Amniotic epithelial cell (primary cell): ENCODE results near the gene GPC1.

Experiments
- DNase-seq: peaks from one replicate; pipeline ENCODE4 v3.0.0-alpha.2; 2010; ENCODE audit warnings: low read depth

The GPC1 gene

DNA sequence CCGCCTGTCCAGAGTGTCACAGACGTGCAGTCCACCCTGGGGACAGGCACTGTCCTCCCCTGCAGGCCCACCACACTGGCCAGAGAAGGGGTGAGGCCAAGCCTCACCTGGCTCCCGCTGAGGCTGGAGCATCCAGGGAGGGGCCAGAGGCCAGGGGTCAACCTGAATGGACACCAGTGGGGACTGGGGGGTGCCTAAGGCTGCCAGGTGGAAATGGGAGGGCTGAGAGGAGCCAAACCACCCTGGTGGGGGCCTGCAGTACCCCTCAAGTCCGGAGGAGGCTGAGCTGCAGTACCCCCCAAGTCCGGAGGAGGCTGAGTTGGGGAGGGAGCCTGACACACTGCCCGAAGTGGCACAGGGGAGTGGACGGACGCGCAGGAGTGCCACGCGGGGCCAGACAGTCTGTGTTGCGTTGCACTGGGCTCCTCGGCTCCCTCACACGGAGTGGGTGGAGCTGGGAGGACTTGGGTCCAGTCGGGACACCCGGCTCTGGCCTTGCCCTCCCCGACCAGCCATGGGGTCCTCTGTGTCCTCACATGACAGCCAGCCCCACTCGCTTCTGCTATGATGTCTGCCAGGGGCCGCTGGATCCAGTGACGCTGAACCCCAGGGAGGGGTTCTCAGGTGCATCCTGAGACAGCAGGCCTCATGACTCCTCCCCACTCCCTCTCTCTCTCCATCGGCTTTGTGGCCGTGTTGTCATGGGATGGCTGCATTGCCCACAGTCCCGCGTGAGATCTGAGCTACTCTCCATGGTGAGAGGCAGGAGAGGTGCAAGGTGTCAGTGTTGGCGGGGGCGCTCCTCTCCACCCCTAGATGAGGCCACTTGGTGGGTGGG, 22.3 kb upstream of the GPC1 start:
- DNase-seq, result no peak

DNA sequence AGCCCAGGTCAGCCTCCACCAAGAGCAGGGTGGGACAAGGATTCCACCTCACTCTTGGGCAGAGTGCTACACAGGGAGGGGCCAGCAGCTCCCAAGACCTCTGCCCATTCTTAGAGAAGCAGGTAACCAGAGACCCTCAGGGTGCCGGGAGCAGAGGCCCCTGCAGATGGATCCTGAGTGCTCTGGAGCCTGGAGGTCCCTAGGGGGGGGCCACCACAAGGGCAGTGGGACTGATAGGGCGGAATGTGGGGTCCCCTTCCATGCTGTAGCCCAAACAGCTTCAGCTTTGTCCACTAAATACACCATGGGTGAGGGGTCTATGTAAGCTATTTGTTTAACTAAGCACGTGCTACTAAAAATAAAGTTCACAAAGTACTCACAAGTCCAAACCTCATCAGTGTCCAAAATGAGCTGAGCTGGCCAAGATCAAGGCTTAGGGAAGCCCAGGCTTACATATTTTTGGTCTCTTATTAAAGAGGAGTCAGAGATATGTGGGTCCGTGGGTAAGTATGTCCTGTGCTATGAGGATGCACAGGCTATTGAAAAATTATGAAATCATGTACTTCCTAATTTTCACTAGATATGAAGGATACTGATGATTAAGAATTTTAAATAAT, 21.5 kb upstream of the GPC1 start:
- DNase-seq, result no peak

DNA sequence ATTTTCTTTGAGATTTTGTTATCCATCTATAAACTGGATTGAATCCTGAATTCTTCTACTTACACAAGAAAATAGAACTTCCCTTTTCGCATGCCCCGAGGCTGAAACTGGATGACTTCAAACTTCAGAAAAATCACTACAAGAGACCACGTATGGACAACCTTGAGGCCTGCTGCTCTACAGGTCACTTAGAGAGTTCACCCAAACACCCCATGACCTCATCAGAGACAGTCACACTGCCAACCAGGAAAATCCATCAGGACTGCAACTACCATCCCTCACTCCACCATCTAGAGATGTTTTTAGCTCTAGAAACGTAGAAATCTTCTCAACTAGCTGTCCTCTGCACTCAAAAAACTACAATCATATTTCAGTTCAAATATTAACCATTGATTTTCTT, 18.6 kb upstream of the GPC1 start:
- DNase-seq, result no peak

DNA sequence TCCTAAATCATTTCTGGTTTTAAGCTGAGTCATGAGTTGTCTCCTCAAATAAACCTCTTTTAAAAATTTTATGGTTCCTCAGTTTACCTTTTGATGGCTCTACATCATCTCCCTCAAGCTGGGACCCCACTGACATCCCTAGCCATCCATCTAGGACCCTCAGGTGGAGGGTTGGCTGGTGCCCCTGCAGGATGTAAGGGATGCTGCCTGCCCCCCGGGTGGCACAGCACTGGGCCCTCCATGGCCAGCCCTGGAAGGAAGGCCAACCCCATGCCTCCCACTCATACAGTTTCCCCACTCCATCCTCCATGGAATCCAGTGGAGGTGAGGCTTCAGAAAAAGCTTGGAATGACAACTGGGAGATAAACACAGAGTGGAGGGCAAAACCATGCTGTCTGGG, 17.2 kb upstream of the GPC1 start:
- no peak for DNase-seq

DNA sequence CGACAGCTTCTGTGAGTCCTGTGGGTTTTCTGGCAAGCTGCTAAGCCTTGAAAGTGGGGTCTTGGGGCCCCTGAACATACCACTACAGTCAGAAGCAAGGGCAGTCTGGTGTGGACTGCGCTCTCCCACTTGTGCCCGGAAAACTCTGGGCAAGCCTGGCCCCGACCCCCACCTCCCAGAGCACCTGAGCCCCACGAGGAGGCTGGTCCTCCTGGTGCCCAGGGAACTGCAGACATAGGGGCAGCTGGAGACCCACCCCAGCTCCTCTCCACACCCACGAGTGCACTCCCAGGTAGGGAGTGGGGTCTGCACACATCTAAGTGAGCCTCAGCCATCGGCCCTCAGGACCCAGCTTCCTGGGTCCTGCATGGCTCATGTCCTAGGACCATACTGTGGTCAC, 16.2 kb upstream of the GPC1 start:
- DNase-seq, result no peak

DNA sequence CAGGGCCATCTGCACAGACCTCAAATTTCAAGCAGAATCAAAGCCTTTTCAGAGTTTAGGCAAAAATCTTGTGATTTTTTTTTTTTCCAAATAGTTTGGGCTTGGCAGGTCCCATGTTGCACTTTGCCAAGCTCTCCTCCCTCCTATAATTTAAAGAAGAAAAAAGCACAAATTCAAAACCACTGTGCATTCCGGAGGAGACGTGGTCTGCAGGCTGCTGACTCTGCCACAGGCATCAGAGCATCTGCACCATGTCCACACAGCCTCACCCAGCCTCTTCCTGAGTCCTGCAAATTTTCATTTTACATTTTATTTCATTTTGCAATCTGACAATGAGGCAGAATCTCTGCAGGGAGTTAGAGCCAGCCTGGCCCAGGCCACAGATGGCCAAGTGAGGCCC, 15.7 kb upstream of the GPC1 start:
- no peak for DNase-seq

DNA sequence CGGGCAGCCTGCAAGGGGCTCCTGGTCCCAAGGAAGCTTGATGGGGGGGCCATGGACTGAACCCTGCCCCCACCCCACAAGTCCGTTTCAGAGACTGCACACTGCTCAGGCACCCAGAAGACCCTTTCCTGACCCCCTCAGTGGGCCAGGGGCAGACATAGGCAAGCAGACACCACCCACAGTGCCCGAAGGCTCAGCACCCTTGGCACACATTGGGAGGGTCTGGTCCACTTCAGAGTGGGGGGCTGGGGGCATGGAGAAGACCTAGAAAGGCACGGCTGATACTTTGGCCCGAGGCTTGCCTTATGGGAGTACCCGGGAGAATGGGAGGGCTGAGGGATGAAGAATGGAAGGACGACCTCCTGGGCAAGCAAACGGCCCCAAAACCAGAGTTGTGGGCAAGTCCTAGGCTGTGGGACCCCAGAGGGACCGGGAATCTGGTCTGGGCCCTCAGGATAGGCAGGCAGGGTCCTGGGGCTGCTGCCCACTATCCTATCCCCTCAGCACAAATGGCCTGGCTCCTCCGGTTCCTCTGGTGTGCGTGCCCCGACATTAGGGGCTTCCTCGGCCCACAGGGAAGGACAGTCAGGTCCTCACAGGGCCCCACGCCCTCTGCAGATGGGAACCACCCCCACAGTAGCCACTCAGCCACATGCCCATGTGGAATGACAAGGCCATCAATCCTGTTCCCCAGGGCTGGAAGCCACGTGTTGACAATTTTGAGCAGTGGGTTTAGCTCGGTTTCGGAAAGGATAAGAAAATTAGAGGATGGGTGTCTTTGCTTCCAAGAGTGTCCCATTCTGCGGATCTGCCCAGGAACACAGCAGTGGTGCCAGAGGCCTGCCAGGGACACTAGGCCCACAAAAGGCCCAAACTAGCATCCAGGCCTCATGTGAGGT, 15.0 kb upstream of the GPC1 start:
- no peak for DNase-seq

DNA sequence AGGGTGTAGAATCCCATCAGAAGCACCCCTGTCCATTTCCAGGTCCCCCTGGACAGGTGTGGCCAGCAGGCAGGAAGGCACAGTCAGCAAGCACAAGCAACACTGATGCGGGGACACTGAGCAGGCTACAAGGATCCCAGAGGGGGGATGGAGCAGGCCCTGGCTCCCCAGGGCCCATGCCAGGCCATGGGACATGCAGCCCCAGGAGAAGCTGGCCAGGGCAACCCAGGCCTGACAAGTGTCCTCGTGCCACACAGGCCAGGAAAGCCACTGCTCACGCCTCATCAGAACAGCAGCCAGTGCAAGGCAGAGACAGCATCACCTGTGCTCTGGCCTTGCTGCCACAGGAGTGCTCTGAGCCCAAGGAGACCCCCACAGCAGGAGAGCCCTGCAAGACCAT, 14.1 kb upstream of the GPC1 start:
- DNase-seq, result no peak

DNA sequence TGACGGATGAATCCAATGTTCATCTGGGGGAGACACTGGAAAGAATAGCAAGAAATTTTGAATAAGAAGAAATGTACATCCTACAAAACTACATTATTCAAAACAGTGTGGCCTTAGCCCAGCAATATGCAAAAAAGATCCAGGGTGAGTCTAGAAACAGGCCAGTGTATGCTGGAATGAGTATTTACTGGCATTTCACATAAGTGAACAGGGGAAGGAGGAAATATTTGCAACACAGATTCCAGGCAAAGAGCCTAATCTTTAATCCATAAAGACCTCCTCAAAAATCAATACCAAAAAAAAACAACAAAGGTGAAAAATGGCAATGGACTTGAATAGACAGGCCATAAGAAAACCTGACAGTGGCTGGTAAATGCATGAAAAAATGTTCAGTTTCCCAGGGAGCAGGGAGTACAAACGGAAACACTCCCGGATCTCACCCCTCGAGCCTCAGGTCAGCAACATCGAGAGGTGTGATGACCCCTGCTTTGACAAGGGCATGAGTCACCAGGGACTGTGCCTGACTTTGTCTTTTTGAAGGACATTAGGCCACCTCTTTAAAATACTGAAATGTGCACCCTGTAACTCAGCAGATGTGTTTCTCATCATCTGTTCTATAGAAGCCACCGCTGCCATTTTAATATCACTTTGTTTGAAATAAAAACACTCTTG, 12.7 kb upstream of the GPC1 start:
- DNase-seq, result no peak

DNA sequence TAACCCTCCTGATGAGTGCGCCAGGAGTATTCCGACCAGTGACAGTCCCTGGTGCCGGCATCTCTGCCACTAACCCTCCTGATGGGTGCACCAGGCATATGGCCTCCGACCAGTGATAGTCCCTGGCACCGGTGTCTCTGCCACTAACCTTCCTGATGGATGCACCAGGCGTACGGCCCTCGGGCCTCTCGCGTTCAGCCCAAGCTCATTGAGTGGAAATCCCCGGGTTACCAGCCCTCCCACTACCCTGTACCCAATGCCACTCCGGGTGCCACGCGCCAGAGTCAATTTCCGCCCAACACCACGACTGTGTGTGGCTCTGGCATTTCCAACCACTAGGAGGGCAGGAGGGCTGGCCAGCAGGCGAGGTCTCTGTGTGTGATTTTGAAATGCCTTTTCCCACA, 11.7 kb upstream of the GPC1 start:
- no peak for DNase-seq

DNA sequence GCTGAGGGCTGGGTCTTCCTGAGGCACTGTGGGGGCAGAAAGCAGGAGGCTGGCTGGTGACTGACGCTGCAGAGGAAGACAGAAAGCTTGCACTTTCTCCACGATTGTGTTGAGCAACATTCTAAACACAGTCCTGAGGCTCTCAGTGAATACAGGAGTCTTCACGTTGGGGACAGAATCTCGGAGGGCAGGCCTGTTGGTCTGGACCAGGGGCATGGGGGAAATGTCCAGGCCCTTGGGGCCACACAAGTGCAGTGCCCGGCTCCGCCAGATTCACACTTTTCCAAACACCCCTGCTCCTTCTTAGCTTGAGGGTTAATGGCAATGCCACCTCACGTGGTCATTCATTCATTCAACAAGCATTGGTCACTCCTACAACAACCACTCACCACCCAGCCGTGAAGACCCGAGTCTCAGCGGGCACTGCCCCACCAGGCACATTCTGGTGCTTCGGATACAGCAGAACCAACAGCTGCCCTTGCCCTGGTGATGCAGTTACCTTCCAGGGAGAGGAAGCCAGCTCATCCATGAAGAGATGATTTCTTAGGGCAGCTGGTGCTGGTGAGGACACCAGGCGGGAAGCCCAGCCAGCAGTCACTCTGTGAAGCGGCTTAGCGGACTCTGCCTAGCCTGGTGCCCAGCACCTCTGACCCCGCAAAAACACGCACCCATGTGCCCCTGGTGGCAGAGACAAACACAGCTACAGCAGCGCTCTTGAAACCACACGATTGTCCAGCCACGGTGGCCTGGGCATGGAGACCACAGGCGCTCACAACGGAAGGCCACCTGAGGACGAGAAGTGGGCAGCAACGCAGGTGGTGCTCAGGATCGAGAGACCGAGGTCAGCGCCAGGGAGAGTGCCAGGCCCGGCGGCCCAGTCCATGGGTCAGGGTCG, 10.9 kb upstream of the GPC1 start:
- no peak for DNase-seq

DNA sequence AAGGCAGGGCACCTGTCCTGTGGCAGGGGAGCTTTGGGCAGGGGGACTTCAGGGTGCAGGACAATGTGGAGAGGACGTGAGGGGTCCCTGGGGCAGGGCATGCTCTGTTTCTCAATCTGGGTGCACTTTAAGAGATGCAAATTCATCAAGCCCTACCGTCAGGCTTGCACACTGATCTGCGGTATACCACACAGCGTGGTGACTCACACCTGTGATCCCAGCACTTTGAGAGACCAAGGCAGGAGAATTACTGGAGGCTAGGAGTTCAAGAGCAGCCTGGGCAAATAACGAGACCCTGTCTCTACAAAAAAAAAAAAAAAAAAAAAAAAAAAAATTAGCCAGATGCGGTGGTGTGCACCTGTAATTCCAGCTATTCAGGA, 10.2 kb upstream of the GPC1 start:
- DNase-seq, result peak; percentile 7

DNA sequence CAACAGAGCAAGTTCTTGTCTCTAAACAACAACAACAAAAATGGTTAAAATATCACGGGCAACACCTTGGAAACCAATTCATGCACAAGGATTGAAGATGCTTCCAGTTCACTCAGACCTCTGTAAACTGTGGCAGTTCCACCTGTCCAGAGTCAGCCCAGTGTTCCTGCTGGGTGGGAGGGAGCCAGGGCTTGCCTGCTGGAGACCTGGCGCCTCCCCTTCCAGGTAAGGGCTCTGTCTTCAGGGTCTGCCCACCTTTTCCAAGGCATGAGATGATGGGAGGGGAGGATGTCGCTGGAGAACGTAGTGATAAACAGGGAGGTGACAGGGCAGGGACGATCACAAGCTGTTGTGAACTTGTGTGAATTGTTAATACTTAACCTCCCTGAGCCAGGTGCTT, 9.8 kb upstream of the GPC1 start:
- DNase-seq, result no peak

DNA sequence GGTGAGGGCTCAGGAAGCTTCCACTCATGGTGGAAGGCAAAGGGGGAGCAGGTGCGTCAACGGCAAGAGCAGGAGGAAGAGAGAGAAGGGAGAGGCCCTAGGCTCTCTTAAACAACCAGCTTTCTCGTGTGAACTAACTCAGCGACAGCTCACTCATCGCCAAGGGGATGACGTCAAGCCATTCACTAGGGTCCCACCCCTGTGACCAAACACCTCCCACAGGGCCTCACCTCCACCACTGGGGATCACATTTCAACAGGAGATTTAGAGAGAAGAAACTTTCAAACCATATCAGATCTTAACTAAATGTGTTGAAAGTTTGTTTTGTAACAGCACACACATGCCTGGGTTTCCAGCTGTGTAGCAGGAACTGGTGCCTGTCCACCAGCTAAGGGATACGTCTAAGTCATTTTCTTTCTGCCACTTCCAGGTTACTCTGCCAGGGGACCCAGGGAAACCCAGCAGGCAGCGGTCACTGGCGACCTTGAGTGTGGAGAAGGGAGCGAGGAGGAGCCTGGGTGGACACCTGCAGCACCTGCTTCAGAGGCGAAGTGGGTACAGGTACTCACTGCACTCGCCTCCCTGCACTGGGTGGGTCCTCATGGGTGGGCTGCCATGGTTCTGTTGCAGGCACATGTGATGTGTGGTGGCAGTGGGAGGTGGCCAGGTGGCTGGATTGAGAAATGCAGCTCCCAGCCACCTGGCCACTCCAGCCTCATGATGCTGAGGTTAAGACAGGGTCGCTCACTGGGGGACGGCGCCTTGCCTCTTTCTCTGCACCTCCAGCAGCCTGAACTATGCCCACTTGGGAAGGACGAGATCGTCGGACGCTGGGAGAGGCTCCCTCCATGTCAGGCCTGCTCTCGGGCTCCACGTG, 8.4 kb upstream of the GPC1 start:
- DNase-seq, result peak; percentile 56

DNA sequence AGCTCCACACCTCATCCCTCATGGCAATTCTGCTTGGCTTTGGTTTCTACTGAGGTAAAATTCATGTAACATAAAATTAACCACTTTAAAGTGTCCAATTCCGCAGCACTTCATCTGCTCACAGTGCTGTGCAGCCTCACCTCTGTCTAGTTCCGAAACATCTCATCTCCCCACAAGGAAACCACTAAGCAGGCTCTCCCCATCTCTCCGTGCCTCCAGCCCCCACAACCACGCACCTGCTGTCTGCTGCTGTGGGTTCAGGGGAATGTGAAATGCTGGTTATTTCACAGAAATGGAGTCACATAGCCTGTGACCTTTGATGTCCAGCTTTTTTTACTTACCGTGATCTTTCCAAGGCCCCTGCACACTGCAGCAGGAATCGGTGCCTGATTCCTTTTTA, 7.7 kb upstream of the GPC1 start:
- DNase-seq, result no peak

DNA sequence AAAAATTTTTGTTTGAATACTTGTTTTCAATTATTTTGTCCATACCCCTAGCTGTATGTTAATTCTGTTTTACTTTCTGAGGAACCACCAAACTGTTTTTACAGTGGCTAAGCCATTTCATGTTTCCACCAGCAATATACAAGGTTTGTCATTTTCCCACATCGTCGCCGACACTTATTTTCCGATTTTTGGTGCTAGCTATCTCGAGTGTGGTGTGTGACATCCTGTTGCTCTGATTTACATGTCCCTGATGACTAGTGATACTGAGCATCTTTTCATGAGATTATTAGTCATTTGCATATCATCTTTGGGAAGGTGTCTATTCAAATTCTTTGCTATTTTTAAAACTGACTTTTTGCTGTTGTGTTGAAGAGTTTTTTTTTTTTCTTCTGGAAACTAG, 7.2 kb upstream of the GPC1 start:
- no peak for DNase-seq

DNA sequence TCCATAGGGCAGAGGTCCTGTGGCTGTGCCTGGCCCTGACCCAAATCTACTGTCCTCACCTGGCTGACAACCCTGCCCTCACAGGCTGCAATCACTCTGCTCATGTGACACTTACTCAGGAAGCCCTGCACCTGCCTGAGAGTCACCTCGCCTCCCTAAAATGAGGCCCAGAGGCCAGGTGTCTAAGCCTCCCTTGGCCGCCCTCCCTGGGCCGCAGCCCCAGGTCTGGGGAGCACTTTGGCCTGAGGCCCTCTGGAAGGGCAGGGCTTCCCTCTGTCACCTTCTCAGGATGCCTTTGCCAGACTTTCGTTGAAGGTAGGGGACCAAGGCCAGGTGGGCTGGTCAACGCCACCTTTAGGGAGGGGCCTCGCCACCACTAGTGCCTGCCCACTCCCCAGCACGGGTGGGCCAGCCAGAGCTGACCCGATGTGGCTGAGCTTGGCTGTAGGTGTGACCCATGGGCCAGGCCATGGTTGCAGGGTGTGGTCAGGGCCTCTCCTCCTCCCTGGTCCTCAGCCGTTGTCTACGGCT, 6.1 kb upstream of the GPC1 start:
- no peak for DNase-seq

DNA sequence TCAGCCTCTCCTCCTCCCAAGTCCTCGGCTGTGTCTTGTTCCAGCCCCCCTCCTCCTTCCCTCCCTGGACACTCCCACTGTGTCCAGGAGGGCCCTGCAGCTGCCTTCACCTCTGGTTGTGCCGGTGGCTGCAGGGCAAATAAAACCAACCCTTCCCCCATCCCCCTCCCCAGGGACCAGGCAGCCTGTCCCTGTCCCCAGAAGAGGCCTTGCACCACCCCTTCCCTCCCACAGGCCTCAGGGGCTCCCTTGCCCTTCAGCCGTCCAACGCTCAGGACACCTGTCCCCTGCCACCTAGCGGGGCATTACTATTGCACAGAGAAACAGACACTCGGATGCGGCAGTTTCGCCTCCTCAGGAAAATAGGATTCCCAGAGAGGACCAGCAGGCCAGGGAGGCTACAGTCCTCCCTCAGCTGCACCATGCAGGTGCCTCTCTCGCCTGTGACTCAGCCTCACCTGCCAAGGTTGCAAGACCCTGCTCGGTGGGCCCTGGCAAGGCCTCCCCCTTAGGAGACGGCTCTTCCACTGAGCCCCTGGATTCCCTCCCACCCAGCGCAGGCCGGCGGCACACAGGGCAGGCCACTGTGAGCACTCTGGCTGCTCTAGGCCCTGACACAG, 5.5 kb upstream of the GPC1 start:
- DNase-seq, result no peak

DNA sequence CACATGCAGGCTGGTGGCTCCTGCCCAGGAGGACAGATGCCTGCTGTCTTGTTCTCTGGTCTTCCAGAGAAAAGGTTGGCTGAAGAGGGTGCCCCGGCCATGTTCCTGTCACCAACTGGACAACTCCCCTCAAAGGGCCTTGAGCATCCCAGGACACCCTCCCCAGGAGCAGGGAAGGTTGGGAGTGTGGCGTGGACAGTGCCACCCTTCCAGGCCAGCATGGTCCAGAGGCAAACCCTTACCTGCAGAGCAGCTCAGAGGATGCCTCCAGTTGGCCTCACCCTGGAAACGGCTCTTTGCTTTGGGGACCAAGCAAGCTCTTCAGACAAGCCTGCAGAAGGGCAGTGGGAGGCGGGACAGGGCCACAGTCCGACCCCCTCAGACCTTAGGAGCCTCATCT, 4.9 kb upstream of the GPC1 start:
- no peak for DNase-seq

DNA sequence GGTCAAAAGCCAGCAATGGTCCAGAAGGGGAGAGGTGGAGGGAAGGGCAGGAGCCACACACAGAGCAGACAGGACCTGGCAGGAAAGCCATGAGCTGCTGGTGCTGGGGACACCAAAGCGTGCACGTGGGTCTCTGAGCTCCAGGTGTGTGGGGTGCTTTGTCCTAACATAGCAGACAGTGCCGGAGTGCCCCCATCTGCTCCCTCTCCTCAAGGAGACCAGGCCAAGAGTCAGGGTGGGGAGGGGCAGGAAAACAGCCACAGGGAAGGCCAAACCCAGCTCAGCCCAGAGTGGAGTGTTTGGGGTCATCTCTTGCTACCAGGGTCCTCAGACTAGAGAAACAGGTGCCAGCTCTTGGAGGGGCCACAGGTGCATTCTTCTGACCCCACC, 4.2 kb upstream of the GPC1 start:
- no peak for DNase-seq
